GM12878 (cell line): ENCODE results near the gene CRIM1. TPM values are rescaled to one million over a fixed set of nuclear protein-coding genes. Genes with fewer than 3 reads are reported as not detected.

ENCODE experiments used
- ATAC-seq: fragments of 200-7000 bp; cut with Tn5 transposase; 3 replicates; pipeline ENCODE4 v1.9.1; 2020; ENCODE audit warnings: mild to moderate bottlenecking, moderate library complexity
- BruUV-seq: library from RNA; stranded (reverse); fragments of 400-500 nt; replicated peaks from 2 replicates; lab custom pipeline; 2021; lab: Mats Ljungman, UMichigan
- CTCF ChIA-PET: fragments of 300-600 bp; sonication (Branson Sonifier 250); formaldehyde crosslinking; extraction: SDS; loops from one replicate; lab custom pipeline; 2021; ENCODE audit warnings: inconsistent platforms; lab: Yijun Ruan, JAX
- POLR2A ChIA-PET: fragments of 350-600 bp; formaldehyde crosslinking; extraction: SDS; loops from one replicate; lab custom pipeline; 2021; ENCODE audit warnings: inconsistent platforms; lab: Charles Lee
- RAD21 ChIA-PET: fragments of 300-600 bp; sonication (Branson Sonifier 250); formaldehyde crosslinking; loops from one replicate; lab custom pipeline; 2023; ENCODE audit warnings: antibody characterized with exemption; ENCODE audit not compliant: unreplicated experiment; lab: Charles Lee
- SMC1A ChIA-PET: fragments of 300-600 bp; sonication (Branson Sonifier 250); formaldehyde crosslinking; loops from one replicate; lab custom pipeline; 2023; ENCODE audit not compliant: unreplicated experiment, uncharacterized antibody; lab: Charles Lee
- DNase-seq: peaks from one replicate; pipeline ENCODE4 v3.0.0-alpha.2; 2011; ENCODE audit warnings: low read depth, low spot score
- FAIRE-seq: peaks from 3 replicates; lab custom pipeline; 2011; peaks lifted over from hg19 to GRCh38; lab: Jason Lieb, UNC
- H2AFZ ChIP-seq: 2 replicates; pipeline ENCODE4 v1.6.0; 2011; ENCODE audit warnings: low read depth, low read length, control low read depth; ENCODE audit not compliant: control insufficient read depth
- H3K27ac ChIP-seq: 2 replicates; pipeline ENCODE4 v1.5.1; 2011; ENCODE audit warnings: control low read depth; ENCODE audit not compliant: control insufficient read depth, insufficient read depth
- H3K27me3 ChIP-seq, 2 experiments: replicated peaks in 1 of 2; 2 replicates each; pipeline versions ENCODE4 v1.6.0 to v1.6.1; 2011; ENCODE audit warnings: low read length in 1 of 2; ENCODE audit not compliant: control insufficient read depth in 2 of 2, insufficient read depth in 2 of 2
- H3K36me3 ChIP-seq, 2 experiments: 2 replicates each; pipeline ENCODE4 v1.5.1; 2011; ENCODE audit warnings: low read length in 1 of 2; ENCODE audit not compliant: control insufficient read depth in 2 of 2, insufficient read depth in 2 of 2
- H3K4me1 ChIP-seq: 2 replicates; pipeline ENCODE4 v1.6.1; 2011; ENCODE audit warnings: mild to moderate bottlenecking, low read length, moderate library complexity, mixed read lengths; ENCODE audit not compliant: control insufficient read depth, insufficient read depth
- H3K4me2 ChIP-seq: 2 replicates; pipeline ENCODE4 v1.6.0; 2011; ENCODE audit warnings: control low read depth; ENCODE audit not compliant: control insufficient read depth, insufficient read depth
- H3K4me3 ChIP-seq: fragments of 200-600 bp; sonication (generic); 2 replicates; pipeline ENCODE4 v1.5.1; 2016
- H3K79me2 ChIP-seq: 2 replicates; pipeline ENCODE4 v1.6.0; 2011; ENCODE audit warnings: low read length; ENCODE audit not compliant: control insufficient read depth, insufficient read depth
- H3K9ac ChIP-seq: 2 replicates; pipeline ENCODE4 v1.8.0; 2011; ENCODE audit warnings: low read length, control low read depth, mixed read lengths; ENCODE audit not compliant: control insufficient read depth, insufficient read depth
- H3K9me3 ChIP-seq: replicated peaks from 3 replicates; pipeline ENCODE4 v1.5.1; 2011; ENCODE audit warnings: mild to moderate bottlenecking, low read length; ENCODE audit not compliant: control insufficient read depth, insufficient read depth
- H4K20me1 ChIP-seq: 2 replicates; pipeline ENCODE4 v1.6.0; 2011; ENCODE audit not compliant: control insufficient read depth, insufficient read depth
- ATF2 ChIP-seq: IDR thresholded peaks from 2 replicates; pipeline ENCODE4 v1.6.1; 2012; ENCODE audit warnings: low read length, inconsistent platforms
- BCL11A ChIP-seq: IDR thresholded peaks from 2 replicates; pipeline ENCODE4 v1.6.1; 2011; ENCODE audit warnings: low read depth, low read length
- CBFB ChIP-seq: IDR thresholded peaks from 2 replicates; pipeline ENCODE4 v1.6.1; 2016; ENCODE audit warnings: antibody characterized with exemption, low read depth
- CBX3 ChIP-seq: fragments of 200-600 bp; sonication (generic); IDR thresholded peaks from 2 replicates; pipeline ENCODE4 v1.6.1; 2016; ENCODE audit warnings: low read depth, borderline replicate concordance
- E2F4 ChIP-seq: IDR thresholded peaks from 2 replicates; pipeline ENCODE4 v1.6.1; 2012; ENCODE audit warnings: low read depth, low read length, improper control_type of control experiment
- NFYB ChIP-seq: IDR thresholded peaks from 2 replicates; pipeline ENCODE4 v1.6.1; 2011; ENCODE audit warnings: low read depth, mild to moderate bottlenecking, low read length, improper control_type of control experiment, moderate library complexity; ENCODE audit not compliant: insufficient read depth
- PAX5 ChIP-seq: IDR thresholded peaks from 2 replicates; pipeline ENCODE4 v1.6.1; 2011; ENCODE audit warnings: low read depth, low read length, borderline replicate concordance
- PAX8 ChIP-seq: fragments of 450-650 bp; IDR thresholded peaks from 2 replicates; pipeline ENCODE4 v1.6.1; 2017; ENCODE audit warnings: mild to moderate bottlenecking, moderate library complexity
- RAD21 ChIP-seq: IDR thresholded peaks from 2 replicates; pipeline ENCODE4 v1.6.1; 2011; ENCODE audit warnings: mild to moderate bottlenecking, low read depth, low read length, moderate library complexity; ENCODE audit not compliant: insufficient read depth
- SIX5 ChIP-seq: IDR thresholded peaks from 2 replicates; pipeline ENCODE4 v1.6.1; 2011; ENCODE audit warnings: mild to moderate bottlenecking, low read depth, low read length, moderate library complexity; ENCODE audit not compliant: severe bottlenecking
- SKIL ChIP-seq: fragments of 450-650 bp; IDR thresholded peaks from 2 replicates; pipeline ENCODE4 v1.6.1; 2017; ENCODE audit warnings: mild to moderate bottlenecking, low read depth, inconsistent platforms; ENCODE audit not compliant: poor library complexity, severe bottlenecking
- STAT1 ChIP-seq: fragments of 450-650 bp; conservative IDR thresholded peaks from 2 replicates; pipeline ENCODE4 v1.6.1; 2014; ENCODE audit warnings: antibody characterized with exemption, mild to moderate bottlenecking
- TCF3 ChIP-seq: IDR thresholded peaks from 2 replicates; pipeline ENCODE4 v1.6.1; 2012; ENCODE audit warnings: low read depth, mild to moderate bottlenecking, low read length, borderline replicate concordance; ENCODE audit not compliant: insufficient read depth
- YBX1 ChIP-seq: fragments of 450-650 bp; IDR thresholded peaks from 2 replicates; pipeline ENCODE4 v1.6.1; 2016; ENCODE audit warnings: antibody characterized with exemption
- ZNF24 ChIP-seq: fragments of 450-650 bp; IDR thresholded peaks from 2 replicates; pipeline ENCODE4 v1.6.1; 2017; ENCODE audit warnings: antibody characterized with exemption, mild to moderate bottlenecking
- WGBS: methylation state at CpG from one replicate; pipeline ENCODE4 v1.1.6; 2016; ENCODE audit warnings: low lambda C conversion rate; ENCODE audit not compliant: insufficient replicate concordance, insufficient coverage; ENCODE audit errors: missing lambda C conversion rate; 5-methylcytosine and 5-hydroxymethylcytosine counted together
- in situ Hi-C: fragments of 300-500 bp; cut with MboI; formaldehyde crosslinking; loops from 9 replicates; pipeline ENCODE4 v1.14.3; 2018; ENCODE audit warnings: mixed read lengths
- intact Hi-C: fragments of 100-400 bp; cut with micrococcal nuclease; formaldehyde crosslinking; loops from one replicate; pipeline ENCODE4 v1.14.2; 2022; ENCODE audit not compliant: unreplicated experiment
- polyA plus RNA-seq, 11 experiments: library from polyadenylated mRNA; depleted of rRNA in 4 of 11; unstranded in 6 of 11; stranded (reverse) in 5 of 11; fragments of >200 nt; fragmentation: Nextera tagmentation in 4 of 11; fragmentation: Illumina TruSeq in 1 of 11; extraction: Ambion mirVana in 4 of 11; extraction: Trizol in 1 of 11; gene quantifications; 1 replicate in 1 of 11; 2 replicates in 10 of 11; pipeline versions ENCODE4 v1.2.1 to v1.2.3, GENCODE V29; 2011 to 2016; ENCODE audit warnings: inconsistent platforms in 2 of 11, missing spikeins in 2 of 11, low read depth in 1 of 11
- total RNA-seq, 4 experiments: library from RNA; depleted of rRNA in 3 of 4; stranded (reverse); fragments of >200 nt in 3 of 4; fragmentation: Illumina TruSeq in 1 of 4; extraction: Trizol in 1 of 4; gene quantifications; 2 replicates each; pipeline versions ENCODE4 v1.2.1 to v1.2.3, GENCODE V29; 2013 to 2021
- TF ChIP-seq, protein P1 (sequence below): fragments of 450-650 bp; formaldehyde crosslinking; IDR thresholded peaks from 2 replicates; pipeline ENCODE4 v1.4.0; 2022; ENCODE audit warnings: mild to moderate bottlenecking, moderate library complexity

CRIM1 gene
- total and polyA plus RNA-seq, 10 of the 15 experiments (the other 5 are each of a cell fraction or from before 2014, with no cell fraction given): 0.42 to 7.4 (median 3.1) TPM

- no peak overlapping the region for H3K9ac ChIP-seq
- no peaks in the 10 kb centered on the region for H3K9me3 ChIP-seq
- SMC1A ChIA-PET: no interaction called here
- RAD21 ChIA-PET: no interaction called here
- no peaks in the 10 kb centered on the region; the same call in 1 of the 2 replicates for H3K79me2 ChIP-seq
- intact Hi-C loops (no loop called here), in situ Hi-C loops (no loop called here)
- POLR2A ChIA-PET: no interaction called here
- H3K36me3 ChIP-seq: peaks cover 0 to 7% of the 10 kb centered on the region in 2 experiments; a peak in 2 of 4 replicates
- no TSS peak for BruUV-seq
- ATAC-seq (no peak), DNase-seq (no peak), FAIRE-seq (peak; percentile 47)
- 35% methylated on average over 1 of the region's 1 CpG for WGBS
- H3K4me3 ChIP-seq: no peak overlapping the region
- no peak overlapping the region for H2AFZ ChIP-seq
- no peaks in the 10 kb centered on the region for H3K4me1 ChIP-seq
- no peak overlapping the region for H3K27ac ChIP-seq
- H4K20me1 ChIP-seq: no peaks in the 10 kb centered on the region
- CTCF ChIA-PET: interaction anchor here (1.3 kb wide), 1 partner anchor 39 kb away, joined by 3 read pairs; no protein-coding TSS in a partner anchor
- H3K4me2 ChIP-seq: no peak overlapping the region
- H3K27me3 ChIP-seq: no peaks in the 10 kb centered on the region
- TF ChIP-seq TCF3 (no peak), PAX8 (no peak), NFYB (no peak), SIX5 (no peak), STAT1 (no peak), CBFB (no peak), CBX3 (no peak), ZNF24 (no peak), BCL11A (no peak), PAX5 (no peak), ATF2 (no peak), E2F4 (no peak), RAD21 (no peak), YBX1 (no peak), SKIL (no peak)
- TF ChIP-seq, protein P1, sequence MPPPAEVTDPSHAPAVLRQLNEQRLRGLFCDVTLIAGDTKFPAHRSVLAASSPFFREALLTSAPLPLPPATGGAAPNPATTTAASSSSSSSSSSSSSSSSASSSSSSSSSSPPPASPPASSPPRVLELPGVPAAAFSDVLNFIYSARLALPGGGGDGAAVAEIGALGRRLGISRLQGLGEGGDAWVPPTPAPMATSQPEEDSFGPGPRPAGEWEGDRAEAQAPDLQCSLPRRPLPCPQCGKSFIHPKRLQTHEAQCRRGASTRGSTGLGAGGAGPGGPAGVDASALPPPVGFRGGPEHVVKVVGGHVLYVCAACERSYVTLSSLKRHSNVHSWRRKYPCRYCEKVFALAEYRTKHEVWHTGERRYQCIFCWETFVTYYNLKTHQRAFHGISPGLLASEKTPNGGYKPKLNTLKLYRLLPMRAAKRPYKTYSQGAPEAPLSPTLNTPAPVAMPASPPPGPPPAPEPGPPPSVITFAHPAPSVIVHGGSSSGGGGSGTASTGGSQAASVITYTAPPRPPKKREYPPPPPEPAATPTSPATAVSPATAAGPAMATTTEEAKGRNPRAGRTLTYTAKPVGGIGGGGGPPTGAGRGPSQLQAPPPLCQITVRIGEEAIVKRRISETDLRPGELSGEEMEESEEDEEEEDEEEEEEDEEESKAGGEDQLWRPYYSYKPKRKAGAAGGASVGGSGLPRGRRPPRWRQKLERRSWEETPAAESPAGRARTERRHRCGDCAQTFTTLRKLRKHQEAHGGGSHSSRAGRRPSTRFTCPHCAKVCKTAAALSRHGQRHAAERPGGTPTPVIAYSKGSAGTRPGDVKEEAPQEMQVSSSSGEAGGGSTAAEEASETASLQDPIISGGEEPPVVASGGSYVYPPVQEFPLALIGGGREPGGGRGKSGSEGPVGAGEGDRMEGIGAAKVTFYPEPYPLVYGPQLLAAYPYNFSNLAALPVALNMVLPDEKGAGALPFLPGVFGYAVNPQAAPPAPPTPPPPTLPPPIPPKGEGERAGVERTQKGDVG: no peak
Measured at GRCh38 chr2:36570416-36570815, 214.8 kb downstream of the CRIM1 start.
